H54 (cell line): ENCODE measurements around the gene PTGDS.

Source experiments
- DNase-seq: peaks from one replicate; pipeline ENCODE4 v3.0.0; 2011; ENCODE audit warnings: low spot score, mixed read lengths; ENCODE audit not compliant: insufficient read length
- FAIRE-seq: peaks from 3 replicates; lab custom pipeline; 2011; peaks lifted over from hg19 to GRCh38; lab: Jason Lieb, UNC
- POLR2A ChIP-seq: IDR thresholded peaks from 2 replicates; pipeline ENCODE4 v1.6.1; 2011; ENCODE audit warnings: low read depth, mild to moderate bottlenecking, low read length

PTGDS gene

DNA sequence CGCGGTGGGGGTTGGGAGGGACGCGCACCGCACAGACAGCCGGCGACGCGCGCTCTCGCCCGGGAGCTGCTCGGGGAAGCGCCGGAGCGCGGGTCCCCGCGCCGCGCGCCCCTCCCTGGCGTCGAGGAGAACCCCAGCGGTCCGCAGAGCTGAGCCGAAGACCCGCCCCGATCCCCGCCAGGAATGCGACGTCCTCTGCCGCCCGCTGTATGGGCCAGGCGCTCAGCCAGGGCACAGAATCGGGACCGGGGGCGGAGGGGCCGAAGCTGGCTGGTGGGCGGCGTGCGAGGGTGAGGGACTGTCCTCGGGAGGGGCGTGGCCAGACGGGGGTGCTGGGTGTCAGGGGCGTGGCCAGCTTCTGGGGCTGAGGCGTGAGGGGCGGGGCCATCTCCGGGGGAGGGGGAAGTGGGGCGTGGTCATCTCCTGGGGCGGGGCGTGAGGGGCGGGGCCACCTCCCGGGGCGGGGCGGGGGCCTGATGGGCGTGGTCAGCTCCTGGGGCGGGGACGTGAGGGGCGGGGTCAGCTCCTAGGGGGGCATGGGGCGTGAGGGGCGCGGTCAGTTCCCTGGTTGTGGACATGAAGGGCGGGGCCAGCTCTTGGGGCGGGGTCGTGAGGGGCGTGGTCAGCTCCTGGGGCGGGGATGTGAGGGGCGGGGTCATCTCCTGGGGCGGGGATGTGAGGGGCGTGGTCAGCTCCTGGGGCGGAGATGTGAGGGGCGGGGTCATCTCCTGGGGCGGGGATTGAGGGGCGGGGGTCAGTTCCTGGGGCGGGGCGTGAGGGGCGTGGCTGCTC is 965 bp downstream of the PTGDS start:
- peak; percentile 91 for DNase-seq
- no peak for FAIRE-seq
- TF ChIP-seq POLR2A = no peak

DNA sequence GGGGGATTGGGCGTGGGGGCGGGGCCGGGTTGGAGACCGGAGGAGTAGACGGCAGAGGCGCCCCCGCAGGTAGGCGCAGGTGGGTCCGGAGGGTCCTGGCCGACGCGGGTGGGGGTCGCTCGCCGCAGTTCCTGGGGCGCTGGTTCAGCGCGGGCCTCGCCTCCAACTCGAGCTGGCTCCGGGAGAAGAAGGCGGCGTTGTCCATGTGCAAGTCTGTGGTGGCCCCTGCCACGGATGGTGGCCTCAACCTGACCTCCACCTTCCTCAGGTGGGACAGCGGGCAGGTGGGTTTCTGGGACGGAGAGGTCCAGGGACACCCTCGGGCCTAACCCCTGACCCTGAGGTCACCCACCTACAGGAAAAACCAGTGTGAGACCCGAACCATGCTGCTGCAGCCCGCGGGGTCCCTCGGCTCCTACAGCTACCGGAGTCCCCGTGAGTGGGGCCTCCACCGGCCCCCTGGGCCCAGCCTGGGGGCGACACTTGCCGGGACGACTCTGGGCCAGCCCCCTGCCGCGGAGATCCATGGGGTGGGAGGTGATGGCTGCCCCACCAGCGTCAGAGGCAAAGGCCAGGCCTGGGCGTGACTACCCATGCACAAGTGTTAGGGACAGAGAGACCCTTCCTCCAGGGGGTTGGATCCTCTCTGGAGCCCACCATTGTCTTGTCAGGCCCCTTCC is 1.7 kb downstream of the PTGDS start:
- FAIRE-seq (no peak), DNase-seq (no peak)
- TF ChIP-seq POLR2A = no peak

DNA sequence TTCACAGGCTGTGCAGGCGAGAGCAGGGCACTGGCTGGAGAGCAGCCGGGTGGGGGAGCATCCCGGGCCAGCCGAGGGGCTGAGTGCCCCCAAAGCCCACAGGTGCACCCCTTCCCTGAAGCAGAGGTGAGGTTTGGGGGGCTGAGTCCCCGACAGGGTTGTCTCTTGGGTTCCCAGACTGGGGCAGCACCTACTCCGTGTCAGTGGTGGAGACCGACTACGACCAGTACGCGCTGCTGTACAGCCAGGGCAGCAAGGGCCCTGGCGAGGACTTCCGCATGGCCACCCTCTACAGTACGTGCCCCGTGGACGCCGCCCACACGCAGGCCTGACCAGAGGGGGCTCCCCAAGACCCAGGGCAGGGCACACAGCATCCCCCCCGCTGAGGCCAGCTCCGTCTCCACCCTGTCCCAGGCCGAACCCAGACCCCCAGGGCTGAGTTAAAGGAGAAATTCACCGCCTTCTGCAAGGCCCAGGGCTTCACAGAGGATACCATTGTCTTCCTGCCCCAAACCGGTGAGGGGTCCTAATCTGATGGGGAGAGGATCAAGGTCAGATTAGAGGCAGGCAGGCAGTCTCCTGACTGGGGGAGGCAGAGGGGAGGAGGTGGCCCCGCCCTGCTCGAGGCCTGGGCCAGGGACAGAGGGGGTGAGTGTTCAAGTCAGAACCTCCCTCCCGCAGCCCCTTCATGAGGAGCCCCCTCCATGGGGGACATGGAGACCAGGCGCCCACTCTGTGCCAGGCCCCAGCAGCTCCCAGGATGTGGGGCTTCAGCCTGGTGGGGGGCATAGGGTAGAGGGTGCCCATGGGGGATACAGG is 2.7 kb downstream of the PTGDS start:
- no peak for FAIRE-seq

GRCh38 chr9:136980669-136981478 is 3.6 kb downstream of the PTGDS start:
- no peak for FAIRE-seq
- no peak for TF ChIP-seq POLR2A
- no peak for DNase-seq

More for the DNA sequence above, 2.7 kb downstream of the PTGDS start:
- DNase-seq = no peak
- TF ChIP-seq POLR2A = no peak

- DNase-seq = peak; percentile 83
- no peak for TF ChIP-seq POLR2A
- no peak for FAIRE-seq
Measured at GRCh38 chr9:136981588-136982231, 4.4 kb downstream of the PTGDS start.

DNA sequence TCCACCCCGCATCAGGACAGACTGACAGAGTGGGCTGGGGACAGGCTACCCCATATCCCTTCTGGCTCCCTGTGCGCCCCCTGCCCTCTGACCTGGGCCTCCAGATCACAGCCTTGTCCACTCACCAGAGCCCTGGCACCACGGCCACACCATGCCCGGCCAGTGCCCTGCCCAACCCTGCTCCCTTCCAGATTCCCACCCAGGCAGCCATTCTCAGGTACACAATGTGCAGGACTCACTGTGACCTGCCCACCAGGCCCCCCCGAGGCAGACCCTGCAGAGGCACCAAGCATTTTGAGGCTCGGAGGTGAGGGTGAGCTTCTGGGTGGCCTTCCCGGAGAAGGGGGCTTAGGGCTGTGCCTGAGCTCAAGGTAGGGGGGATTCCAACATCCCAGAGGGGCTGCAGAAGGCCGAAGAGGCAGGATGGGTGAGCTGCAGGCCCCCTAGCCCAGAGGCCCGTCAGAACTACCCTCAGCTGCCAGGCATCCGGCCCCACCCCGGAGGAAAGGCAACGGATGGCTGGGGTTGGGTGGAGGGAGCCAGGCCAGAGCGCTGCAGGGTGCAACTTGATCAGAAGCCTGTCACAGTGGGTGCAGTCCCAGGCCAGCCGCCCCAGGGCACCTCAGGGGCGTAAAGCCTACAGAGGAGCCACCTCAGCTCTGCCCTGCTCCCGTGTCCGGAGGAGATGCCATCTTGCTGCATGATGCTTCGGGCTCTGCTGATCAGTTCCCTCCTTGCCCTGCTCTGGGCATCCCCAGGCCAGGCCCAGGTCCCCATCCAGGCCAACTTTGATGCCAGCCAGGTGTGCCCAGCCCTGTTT is 5.1 kb downstream of the PTGDS start, which contains the start of gene LCNL1:
Gene LCNL1, plus strand, starts transcription at position 762 of the 820 bp plus-strand sequence. CDS start 594 bp downstream, outside the sequence.
- no peak for TF ChIP-seq POLR2A
- FAIRE-seq (no peak), DNase-seq (no peak)

- FAIRE-seq = no peak
- no peak for DNase-seq
- no peak for TF ChIP-seq POLR2A
Measured at GRCh38 chr9:136983167-136983566, 5.9 kb downstream of the PTGDS start.

GRCh38 chr9:136983656-136984314 is 6.5 kb downstream of the PTGDS start:
- no peak for TF ChIP-seq POLR2A
- DNase-seq = no peak
- no peak for FAIRE-seq

DNA sequence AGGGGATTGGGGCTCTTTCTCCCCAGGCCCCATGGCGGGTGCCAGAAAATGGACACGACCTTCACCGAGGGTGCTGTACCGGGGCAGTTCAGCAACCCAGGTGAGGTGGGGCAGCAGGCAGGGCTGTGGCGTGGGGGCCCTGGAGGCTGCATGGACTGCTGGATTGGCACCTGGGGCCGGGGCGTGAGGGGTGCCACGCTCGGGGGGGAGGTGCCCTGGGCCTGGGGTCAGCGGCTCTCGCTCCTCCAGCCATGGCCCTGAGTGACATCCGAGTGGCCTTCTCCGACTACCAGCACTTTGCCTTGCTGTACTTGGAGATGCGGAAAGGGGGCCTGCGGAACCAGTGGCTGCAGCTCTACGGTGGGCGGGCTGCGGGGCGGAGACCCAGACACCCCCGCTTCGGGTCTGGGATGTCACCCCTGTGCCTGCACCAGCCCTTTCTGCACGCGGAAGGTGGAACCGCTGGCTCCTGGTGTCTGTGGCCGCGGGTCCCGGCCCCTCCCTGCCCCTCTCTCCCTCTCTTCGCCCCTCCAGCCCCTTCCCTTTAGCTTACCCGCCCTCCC is 7.2 kb downstream of the PTGDS start:
- DNase-seq (no peak), FAIRE-seq (no peak)
- no peak for TF ChIP-seq POLR2A

DNA sequence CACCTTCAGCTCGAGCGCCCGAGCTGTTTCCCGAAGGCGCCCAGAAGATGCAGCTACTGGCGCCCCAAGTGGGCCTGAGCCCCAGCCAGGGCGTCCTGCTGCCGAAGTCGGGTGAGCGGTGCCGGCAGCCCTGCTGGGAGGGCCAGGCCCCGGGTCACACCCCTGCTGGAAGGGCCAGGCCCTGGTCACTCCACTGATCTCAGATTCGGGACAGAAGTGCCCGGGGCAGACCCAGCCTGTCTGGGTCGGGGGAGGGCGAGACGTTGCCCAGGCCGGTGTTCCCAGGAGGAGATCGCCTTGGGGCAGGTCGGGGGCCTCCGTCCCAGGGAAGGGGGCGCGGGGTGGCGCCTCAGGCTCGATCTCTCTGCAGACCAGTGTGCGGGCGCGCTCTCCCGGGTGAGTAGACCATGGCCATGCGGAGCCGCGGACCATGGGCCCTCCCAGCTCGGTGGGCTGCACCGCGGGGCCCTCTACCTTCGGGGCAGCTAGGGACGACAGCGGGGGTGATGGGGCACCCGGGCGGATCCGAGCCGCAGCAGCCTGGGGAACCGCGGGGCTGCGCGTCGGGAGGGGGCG is 7.8 kb downstream of the PTGDS start:
- no peak for TF ChIP-seq POLR2A
- no peak for FAIRE-seq
- no peak for DNase-seq

- no peak for TF ChIP-seq POLR2A
- FAIRE-seq = no peak
- DNase-seq = no peak
Measured at GRCh38 chr9:136985853-136986252, 8.5 kb downstream of the PTGDS start.
